Ammon's horn (tissue), 1 donor: ENCODE results near the gene CEMP1.

Experiments used
- DNase-seq: peaks from one replicate; pipeline ENCODE4 v3.0.0-alpha.2; 2016; ENCODE audit warnings: low spot score

The CEMP1 gene

DNA sequence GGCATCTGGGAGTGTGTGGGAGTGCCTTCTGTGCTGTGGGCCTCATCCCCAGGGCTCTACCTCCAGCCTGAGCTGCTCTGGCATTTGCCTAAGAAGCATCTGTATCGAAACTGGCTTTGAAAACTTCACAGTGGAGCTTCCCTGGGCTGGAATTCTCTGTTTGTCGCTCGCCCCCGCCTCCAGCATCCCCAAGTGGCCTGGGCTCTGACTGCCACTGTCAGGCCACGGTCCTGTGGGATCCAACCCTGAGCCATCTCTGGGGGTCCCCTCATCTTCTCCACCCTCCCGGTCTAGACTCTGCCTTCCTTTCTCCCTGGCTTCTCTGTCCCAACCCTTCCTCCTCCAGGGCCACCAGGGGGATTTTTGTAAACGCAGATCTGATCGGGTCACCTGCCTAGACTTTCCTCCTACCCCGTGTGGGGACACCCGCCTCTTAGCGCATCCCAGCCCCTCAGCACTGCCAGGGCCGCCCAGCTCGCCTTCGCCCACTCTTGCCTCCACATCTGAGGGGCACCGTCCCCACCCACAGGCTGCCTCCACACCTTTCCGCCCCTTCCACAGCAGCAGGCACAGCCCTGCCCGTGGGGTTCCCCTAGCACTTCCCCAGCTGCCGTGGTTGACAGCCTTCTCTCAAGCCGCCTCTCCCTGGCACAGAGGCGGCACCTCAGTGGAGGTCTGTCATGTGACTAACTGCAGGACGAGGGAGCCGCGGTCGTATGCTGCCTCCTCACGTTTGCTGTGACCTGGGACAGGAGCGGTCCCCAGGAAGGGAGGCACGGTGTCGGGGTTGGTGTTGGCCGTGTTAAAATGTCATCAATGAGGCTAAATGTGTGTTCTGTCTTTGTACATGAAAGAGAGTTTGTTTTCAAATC is 44.3 kb downstream of the CEMP1 start:
- peak; percentile 82 for DNase-seq

DNA sequence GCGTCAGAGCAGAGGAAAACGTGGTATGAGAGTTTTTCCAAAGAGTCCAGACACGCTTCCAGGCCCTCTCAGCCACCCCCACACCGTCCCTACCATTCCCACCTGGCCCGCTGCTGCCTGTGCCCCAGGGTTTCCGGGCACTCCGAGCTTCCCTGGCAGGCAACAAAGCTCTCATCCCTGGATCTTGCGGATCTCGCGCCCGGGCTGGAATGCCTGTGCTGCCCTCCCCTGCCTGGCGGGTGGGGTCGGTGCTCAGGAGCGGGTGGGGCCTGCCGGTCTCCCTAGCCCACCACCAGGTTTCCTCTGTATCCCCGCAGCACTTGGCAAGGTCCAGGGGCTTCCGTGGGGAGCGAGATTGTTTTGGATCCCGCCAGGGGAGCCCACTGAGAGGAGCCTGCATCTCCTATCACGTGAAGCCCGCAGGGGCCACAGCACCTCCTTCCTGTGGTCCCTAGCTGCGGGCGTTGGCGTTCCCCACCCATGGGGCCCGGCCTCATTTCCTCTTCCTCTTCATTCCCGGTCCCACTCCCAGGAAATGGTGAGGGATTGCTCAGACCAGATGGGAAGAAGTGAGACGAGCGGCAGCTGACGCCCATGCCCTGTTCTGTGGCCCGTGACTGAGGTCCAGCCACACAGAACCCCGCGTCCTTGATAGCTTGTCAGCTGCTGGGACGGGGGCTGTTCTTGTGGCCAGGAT is 45.2 kb downstream of the CEMP1 start:
- no peak for DNase-seq

DNA sequence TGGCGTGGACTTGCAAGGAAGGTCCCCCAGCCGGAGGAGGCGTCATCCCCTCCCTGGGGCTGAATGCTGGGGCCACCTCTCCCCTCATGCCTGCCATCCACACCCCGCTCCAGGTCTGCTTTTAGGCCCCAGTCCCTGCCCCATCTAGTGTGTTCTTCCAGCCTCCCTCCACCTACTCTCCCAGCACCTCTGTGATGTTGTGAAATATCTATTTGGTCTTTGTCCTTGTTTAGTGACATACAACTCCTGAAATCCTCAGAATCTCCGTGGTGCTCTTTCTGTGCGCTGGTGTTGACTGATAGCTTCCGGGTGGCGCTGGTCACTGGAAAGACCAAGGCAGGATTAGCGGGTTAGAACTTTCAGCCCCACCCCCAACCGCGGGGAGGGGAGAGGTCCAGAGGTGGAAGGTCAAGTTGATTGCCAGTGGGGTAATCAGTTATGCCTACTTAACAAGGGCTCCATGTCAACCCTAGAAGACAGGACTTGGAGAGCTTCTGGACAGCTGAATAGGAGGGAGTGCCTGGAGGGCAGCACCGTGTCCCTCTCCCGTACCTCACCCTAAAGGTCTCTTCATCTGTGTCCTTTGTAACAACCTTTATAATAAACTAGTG is 46.2 kb downstream of the CEMP1 start:
- no peak for DNase-seq

DNA sequence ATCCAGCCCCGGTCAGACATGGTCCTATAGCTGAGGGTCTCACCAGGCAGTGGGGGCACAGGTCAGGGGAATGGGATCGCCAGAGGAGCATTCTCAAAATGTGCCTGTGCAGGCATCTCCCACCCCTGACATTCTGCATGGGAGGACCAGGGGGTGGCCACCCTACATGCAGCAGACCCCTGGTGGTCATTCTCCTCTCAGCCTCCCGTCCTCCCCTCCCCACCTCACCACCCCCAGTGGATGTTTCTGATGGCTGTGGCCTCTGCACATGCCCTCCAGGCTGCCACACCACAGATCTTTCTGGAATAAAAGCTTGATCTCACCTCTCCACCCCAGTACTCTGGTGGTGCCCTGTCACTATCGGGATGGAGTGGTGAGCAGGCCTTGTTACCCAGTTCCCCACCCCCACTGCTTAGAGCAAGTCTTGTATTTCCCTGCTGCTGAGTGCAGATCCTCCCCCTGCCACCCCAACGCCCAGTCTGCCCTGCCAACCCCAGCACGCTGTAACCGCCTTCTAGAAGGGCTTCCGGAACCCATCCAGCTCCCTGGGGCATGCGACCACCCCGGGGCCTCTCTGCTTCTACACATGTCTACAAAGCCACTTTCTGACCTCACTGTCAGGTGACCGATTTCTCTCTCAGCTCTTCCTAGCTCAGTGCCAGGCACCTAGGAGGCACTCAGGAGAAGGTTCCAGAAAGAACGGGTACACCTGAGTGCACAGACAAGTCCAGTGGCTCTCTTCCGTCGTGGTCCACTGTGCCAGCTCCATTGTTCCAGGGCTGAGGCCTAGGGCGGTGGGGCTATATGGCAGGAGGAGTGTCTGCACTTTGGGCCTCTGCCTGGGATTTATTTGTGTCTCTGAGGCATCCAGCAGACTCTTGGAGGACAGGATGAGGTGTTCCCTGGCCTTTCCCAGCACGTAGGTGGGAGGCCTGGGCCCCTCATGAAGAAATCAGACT is 47.0 kb downstream of the CEMP1 start:
- no peak for DNase-seq

DNA sequence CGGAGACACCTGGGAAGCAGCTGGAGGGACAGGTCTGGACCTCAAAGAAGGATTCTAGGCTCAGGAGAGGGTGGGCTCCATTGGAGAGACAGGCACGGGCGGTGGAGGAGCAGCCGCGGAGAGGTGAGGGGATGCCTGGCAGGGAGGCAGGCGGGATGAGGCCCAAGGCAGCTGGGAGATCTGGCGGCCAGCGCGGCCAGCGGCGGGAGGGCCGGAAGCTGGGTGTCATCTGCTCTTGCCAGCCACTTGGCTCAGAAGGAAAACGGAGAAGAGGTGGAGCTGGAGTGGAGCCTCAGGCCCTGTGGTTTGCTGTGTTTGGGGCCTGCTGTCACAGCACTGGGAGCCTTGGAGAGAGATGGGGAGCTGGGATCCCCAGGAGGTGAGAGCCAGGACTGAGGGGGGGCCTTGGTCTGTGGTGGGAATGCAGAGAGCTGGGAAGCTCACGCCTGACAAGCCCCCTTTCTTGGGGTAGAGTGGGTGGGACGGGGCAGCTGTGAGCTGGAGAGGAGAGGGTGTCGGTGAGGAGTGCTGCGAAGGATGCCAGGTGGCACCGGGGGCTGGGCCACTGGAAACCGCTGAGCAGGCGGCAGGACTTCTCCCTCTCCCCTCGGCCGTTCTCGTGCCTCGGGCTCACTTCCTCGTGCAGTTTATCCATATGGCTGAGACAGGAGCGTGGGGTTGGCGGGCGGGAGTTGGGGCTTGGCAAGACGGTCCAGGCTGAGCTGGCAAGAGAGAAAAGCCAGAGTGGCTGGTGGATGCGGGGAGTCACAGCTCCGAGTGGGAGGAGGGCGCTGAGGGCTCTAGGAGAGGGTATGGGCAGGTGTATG is 48.3 kb downstream of the CEMP1 start:
- peak; percentile 67 for DNase-seq

DNA sequence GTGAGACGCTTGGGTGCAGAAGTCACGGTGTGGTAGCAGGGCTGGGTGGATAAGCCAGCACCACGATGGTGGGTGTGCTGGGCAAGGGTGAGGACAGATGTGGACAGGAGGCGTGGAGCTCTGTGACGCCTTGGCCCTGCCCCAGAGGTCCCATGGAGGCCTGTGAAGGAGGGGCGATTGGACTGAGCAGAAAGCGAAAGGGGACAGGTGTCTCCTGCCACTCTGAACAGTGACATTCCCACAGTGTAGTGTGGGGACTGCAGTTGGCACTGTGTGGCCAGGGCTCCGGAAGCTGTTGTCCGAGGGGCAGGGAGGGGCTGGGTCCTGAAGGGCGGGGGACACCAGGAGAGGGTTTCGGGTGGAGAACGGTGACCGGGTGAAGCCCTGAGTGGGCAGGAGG is 49.0 kb downstream of the CEMP1 start:
- no peak for DNase-seq

DNA sequence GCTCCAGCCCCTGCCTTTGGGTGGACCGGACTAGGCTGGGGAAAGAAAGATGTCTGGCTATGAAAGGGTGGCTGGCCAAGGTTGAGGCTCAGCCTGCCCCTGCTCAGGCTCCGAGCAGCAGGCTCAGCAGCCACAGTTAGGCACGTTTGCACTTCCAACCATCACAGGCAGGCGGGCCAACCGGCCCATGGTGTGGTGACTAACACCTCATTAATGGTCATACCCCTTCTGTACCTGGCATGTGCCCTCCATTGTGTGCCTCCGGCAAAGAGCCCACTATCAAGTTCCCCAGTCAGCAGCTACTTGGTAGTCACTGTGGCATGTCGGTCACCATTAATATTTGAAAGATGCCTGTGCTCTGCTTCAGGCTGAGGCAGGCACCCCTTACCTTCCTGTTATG is 49.5 kb downstream of the CEMP1 start:
- no peak for DNase-seq

DNA sequence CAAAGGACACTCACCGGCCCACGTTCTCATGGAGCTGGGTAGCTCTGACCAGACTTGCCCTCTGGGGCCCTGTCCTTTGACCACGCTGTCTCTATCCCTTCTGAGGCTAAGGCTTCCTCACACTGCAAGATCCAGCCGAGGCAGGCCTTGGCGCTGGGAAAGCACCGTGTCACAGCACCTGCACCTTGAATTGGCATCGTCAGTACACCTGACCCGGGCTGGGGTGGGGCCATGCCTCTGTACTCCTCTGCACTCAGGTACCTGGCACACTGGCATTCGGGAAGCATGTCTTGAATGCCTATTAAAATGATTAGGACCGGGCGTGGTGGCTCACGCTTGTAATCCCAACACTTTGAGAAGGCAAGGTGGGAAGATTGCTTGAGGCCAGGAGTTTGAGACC is 50.3 kb downstream of the CEMP1 start:
- DNase-seq = no peak
